BJ (cell line): ENCODE results near the gene TEX2. TPM values are rescaled to one million over a fixed set of nuclear protein-coding genes. Genes with fewer than 3 reads are reported as not detected.

ENCODE experiments used
- CTCF ChIA-PET: fragments of 350-600 bp; formaldehyde crosslinking; extraction: SDS; loops from one replicate; lab custom pipeline; 2021; ENCODE audit warnings: antibody characterized with exemption, inconsistent platforms; lab: Yijun Ruan, JAX
- POLR2A ChIA-PET: fragments of 300-600 bp; sonication (Branson Sonifier 250); formaldehyde crosslinking; extraction: SDS; loops from one replicate; lab custom pipeline; 2021; ENCODE audit warnings: antibody characterized with exemption; lab: Charles Lee
- DNase-seq: peaks from one replicate; pipeline ENCODE4 v3.0.0-alpha.2; 2011; ENCODE audit warnings: low read depth
- H3K27me3 ChIP-seq: 2 replicates; pipeline ENCODE4 v1.6.0; 2011; ENCODE audit warnings: low read length; ENCODE audit not compliant: control insufficient read depth, insufficient read depth
- H3K36me3 ChIP-seq: 2 replicates; pipeline ENCODE4 v1.5.1; 2011; ENCODE audit warnings: low read length; ENCODE audit not compliant: control insufficient read depth, insufficient read depth
- H3K4me3 ChIP-seq: 2 replicates; pipeline ENCODE4 v1.5.1; 2011; ENCODE audit warnings: low read depth, mild to moderate bottlenecking, control low read depth, low read length
- polyA plus RNA-seq: library from polyadenylated mRNA; depleted of rRNA; stranded (reverse); fragments of >200 nt; gene quantifications from 2 replicates; pipeline ENCODE4 v1.2.3, GENCODE V29; 2011
- TF ChIP-seq, protein P1 (sequence below): IDR thresholded peaks from 2 replicates; pipeline ENCODE4 v1.5.1; 2011; ENCODE audit warnings: low read depth, mild to moderate bottlenecking, control low read depth, inconsistent platforms, low read length, moderate library complexity; ENCODE audit not compliant: insufficient read depth

TEX2 gene
- polyA plus RNA-seq, 1 experiment, result 35.0 TPM

DNA sequence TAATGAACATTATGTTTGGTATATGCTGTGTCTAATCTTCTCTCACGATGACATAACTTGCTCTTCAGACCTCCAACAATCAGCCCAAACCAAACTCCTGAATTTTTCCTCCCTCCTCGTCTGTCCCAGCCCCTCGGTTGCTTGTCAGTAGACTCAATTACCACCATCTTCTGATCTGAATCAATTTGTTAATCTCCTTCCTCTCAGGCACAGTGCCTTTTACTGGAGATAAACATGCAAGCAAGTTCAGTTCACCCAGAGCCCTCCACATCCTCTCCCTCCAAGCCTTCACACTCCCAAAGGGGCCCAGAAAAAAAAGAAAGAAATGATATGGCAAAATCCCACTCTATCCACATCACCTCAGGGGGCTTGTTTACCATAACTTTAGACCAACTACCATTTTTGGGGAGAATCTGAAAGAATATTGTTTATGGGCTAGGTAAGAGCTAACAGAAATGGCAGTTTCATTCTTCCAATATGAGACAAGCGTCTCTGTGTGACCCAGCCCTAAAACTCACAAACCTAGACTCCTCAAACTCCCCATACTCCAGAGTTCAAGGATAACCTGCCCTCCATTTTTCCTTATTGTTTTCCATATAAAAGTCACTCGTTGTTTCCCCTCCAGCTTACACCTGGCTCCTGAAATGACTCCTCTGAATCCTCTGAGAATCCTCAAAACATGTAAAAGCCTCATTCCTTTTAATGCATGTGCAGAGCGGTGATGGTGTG lies 1.5 kb downstream of the TEX2 start:
- no peak for DNase-seq
- CTCF ChIA-PET, result interaction anchor here (1.0 kb wide), 1 partner anchor 107 kb away, joined by 3 read pairs; no protein-coding TSS in a partner anchor
- H3K36me3 ChIP-seq, result no peaks in the 10 kb centered on the region
- H3K27me3 ChIP-seq, result no peaks in the 10 kb centered on the region
- peak overlapping the region; percentile 80 for H3K4me3 ChIP-seq
- TF ChIP-seq, protein P1, sequence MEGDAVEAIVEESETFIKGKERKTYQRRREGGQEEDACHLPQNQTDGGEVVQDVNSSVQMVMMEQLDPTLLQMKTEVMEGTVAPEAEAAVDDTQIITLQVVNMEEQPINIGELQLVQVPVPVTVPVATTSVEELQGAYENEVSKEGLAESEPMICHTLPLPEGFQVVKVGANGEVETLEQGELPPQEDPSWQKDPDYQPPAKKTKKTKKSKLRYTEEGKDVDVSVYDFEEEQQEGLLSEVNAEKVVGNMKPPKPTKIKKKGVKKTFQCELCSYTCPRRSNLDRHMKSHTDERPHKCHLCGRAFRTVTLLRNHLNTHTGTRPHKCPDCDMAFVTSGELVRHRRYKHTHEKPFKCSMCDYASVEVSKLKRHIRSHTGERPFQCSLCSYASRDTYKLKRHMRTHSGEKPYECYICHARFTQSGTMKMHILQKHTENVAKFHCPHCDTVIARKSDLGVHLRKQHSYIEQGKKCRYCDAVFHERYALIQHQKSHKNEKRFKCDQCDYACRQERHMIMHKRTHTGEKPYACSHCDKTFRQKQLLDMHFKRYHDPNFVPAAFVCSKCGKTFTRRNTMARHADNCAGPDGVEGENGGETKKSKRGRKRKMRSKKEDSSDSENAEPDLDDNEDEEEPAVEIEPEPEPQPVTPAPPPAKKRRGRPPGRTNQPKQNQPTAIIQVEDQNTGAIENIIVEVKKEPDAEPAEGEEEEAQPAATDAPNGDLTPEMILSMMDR, result no peak
- POLR2A ChIA-PET, result no interaction called here

DNA sequence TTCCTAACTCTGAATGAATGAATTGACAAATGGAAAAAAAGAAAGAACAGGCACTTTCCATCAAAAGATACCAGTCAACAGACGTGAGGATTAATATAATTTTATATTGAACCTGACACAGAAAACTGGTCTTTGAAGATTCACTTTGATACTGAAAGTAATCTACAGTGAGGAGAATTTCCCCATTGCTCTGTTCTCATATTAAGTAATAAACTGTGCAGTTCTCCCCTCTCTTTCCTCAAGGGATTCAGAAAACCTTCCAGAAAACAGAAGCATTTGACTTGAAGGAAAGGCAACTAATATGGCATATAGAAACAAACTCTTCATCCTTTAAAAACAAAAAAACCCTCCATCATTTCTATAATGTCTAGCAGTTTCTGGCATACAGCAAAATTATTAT lies 2.2 kb downstream of the TEX2 start:
- Histone ChIP-seq H3K4me3 (no peak overlapping the region), H3K36me3 (no peaks in the 10 kb centered on the region), H3K27me3 (no peaks in the 10 kb centered on the region)
- ChIA-PET POLR2A (no interaction called here), CTCF (interaction anchor here (1.3 kb wide), 1 partner anchor 9 kb away, joined by 3 read pairs; no protein-coding TSS in a partner anchor)
- TF ChIP-seq, protein P1, result no peak
- no peak for DNase-seq

DNA sequence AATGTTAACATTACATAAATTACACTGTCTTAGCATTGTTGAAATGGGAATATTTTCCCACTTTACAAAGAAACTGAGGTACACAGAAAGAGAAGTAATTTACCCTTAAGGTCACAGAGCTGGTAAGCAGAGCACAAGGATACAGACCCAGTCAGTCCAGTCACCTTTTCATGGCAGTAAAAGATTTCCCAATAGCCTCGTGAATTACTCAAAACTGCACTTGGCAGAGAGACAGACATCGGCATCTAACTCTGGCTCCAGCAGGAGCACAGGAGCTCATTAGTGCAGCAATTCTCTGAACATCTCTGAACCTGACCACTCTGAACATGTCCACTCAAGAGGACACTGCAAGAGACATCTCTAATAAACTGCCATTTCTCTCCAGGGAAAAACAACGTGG lies 3.1 kb downstream of the TEX2 start:
- Histone ChIP-seq H3K36me3 (no peaks in the 10 kb centered on the region), H3K27me3 (no peaks in the 10 kb centered on the region), H3K4me3 (no peak overlapping the region)
- TF ChIP-seq, protein P1, result no peak
- POLR2A ChIA-PET, result interaction anchor here (0.6 to 1.1 kb wide), 2 partner anchors 91 to 245 kb away, joined by 3 to 4 read pairs; no protein-coding TSS in a partner anchor
- CTCF ChIA-PET, result interaction anchor here (1.0 to 1.3 kb wide), 2 partner anchors 10 to 76 kb away, joined by 3 to 5 read pairs; no protein-coding TSS in a partner anchor
- DNase-seq, result no peak

DNA sequence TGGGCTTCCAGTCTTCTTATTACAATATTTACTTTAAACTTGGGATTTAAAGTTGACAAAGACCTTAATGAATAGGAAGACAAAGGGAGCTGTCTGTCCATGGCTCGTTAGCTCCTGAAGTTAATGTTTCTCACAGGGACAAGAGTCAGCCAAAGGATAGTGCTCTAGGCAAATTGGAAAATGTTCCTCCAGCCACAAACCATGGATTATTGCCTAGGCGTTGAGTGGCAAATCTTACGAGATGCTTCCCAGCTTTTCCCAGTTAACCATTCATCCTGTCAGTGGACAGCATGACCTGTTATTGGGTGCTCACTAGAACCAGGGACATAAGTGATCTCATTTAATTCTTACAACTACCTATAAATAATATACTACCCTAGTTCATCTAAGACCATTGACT lies 3.6 kb downstream of the TEX2 start:
- TF ChIP-seq, protein P1, result no peak
- ChIA-PET POLR2A (interaction anchor here (0.6 to 1.1 kb wide), 2 partner anchors 90 to 246 kb away, joined by 3 to 4 read pairs; no protein-coding TSS in a partner anchor), CTCF (interaction anchor here (1.0 to 1.3 kb wide), 2 partner anchors 11 to 75 kb away, joined by 3 to 5 read pairs; no protein-coding TSS in a partner anchor)
- Histone ChIP-seq H3K4me3 (no peak overlapping the region), H3K36me3 (no peaks in the 10 kb centered on the region), H3K27me3 (no peaks in the 10 kb centered on the region)
- no peak for DNase-seq
